NCI-H1092 (cell line): ENCODE measurements around the gene ERGIC3.

ENCODE experiments used
- DNase-seq: peaks from one replicate; lab custom pipeline; 2025; lab: John Stamatoyannopoulos, UW

ERGIC3 gene

GRCh38 chr20:35598899-35599775 is 57.3 kb downstream of the ERGIC3 start:
- no peak for DNase-seq

GRCh38 chr20:35599776-35600120 is 57.9 kb downstream of the ERGIC3 start:
- no peak for DNase-seq

DNA sequence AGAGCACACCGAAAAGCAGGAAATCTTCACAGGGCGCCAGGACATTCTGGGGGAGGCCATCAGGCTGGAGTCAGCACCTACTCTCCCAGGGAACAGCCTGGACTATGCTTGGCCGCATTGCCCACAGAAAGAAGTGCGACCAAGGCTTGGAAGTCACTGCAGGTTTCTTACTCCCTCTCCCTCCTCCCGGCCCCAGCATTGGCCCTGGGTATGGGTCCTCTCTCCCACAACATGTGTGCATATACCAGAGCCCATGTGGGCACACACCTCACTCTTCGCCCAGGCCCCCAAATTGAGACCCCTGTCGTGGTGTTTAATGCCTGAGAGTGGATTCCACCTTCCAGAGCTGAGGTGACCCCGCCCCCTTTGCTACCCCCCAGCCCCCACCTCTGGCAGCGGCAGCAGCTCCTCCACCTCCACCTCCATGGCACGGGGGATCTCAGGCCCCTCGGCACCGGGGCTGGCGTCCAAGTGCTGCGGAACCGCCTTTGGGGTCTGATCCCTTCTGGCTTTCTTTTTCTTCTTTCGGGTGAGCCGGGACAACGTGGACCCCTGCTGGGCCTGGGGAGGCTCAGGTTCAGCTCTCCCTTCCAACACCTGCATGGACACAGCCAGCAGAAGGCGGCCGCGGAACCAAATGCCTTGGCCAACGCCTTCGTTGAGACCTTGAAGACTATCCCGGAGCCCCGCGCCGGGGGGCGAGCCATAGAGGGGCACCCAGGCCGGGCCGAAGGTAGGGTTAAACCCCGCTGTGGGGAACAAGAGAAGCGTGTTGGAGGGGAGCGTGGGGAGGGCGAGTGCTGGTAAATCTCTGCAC is 58.5 kb downstream of the ERGIC3 start:
- DNase-seq: no peak

DNA sequence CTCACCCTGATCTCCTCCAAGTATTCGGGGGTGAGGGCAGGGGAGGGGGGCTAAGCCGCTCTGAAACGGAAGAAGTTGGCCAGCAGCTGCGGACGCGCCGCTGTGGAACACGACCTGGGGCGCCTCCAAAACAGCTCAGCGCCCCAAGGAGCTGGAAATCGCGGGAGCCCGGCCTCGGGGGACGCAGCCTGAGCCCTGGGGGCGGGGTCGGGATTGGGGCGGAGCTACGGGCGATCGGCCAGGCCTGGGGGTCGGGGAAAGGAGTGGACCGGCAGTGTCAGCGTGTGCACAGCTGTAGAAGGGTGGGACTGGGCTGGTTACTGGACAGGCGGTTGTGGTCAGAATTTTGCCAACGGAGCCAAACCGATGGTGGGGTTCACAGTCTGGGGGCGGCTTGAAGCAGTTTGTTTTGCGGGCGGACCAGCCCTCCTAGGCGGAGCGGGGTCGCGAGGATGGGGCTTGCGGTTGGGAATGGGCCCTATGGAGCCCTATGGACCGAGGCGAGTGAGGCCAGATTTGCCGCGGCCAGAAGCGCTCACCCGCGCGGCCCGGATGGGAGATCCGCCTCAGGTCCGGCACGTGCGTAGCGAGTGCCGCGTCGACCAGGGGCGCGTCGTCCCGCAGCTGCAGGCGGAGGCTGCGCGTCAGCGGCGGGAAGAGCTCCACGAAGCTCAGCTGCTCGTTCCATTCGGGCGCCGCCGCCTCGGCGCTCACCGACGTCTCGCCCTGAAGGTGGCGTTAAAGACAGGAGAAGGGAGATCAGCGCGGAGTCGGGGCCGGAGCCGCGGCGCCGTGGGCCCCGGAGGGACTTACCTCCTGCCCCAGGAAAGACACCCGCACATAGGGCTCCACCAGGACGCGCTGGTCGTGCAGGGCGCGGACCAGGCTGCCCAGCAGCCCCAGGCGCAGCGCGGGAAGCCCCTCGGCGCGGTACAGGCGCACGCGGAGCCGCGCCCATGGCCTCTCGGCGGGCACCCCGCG is 59.4 kb downstream of the ERGIC3 start:
- DNase-seq: peak; percentile 52

DNA sequence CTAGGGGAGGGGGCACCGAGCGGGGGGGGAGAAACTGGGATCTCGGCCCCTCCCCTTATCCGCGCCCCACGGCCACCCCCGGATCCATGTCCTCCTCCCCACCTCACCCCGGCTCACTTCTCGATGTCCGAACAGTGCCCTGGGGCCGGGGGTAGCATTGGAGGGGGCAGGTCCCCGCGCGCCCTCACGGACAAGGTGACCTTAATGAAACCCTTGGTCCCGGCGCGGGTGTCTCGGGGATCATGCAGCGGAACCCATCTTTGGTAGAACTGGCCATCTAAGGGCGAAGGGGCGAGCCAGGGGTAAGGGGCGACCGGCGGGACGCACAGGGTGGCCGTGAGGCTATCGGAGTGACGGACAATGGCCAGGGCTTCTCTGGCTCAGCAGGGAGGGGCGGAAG is 60.1 kb downstream of the ERGIC3 start:
- DNase-seq: no peak

DNA sequence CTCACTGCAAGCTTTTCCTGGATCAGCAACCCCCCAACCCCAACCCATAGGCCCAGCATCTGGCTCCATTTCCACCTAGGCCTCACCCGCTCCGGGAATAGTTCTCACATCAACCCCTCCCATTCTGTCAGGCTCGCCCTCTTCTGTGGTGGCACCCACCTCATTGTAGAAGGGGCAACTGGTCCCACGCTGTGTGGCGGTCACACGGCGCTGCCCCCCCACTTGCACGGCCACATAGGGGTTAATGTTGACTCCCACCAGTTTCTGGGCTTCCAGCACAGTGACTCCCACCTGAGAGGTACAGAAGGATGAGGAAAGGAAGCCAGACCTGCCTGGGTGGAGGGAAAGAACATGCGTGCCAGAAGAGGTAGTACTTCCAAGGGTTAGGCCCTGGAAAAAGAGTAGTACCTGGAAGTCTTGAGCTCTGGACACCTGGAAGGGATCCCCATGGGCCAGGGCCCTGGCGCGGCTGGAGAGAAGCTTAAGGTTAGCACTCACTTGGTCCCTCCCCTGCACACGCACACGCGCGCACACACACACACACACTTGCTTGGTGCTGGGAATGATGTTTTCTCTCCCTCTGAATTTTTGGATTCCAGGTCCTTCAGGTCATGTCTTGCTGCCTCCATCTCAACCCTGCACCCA is 61.1 kb downstream of the ERGIC3 start:
- DNase-seq: no peak

DNA sequence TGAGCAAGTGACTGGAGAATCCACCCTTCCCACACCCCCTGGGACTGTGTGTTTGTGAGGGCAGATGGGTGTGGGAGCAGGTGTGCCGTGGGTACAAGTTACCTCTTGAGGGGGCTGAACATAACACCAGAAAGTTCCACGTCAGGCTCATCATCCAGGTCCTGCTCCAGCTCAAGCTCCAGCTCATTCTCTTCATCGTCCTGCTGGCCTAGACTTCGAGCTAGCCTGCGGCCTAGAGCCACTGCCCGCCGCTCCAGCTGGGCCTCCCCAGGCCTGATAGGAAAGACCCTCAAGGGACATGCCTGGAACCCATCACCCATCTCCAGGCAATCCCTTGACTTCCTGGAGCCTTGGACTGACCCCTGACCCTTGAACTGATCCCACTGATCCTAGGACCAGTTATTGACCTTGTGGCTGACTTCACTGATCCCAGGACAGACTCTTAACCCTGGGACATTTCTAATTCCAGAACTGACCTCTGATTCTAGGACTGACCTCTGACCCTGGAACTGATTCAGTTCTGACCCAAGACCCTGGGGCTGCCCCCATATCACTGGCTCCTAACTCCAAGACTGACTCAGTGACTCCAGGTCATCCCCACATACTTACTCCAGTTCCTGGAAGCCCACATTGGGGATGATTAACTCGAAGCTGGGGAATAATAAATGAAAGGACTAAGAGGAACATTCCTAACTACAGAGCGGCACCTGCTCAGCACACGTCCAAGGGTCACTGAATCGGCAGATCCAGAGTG is 62.0 kb downstream of the ERGIC3 start:
- DNase-seq: no peak

GRCh38 chr20:35604449-35604747 is 62.5 kb downstream of the ERGIC3 start:
- no peak for DNase-seq

- no peak for DNase-seq
Observed at GRCh38 chr20:35606127-35606526, 64.2 kb downstream of the ERGIC3 start.
